ENCODE results near the gene IQGAP3.

Gene IQGAP3

DNA sequence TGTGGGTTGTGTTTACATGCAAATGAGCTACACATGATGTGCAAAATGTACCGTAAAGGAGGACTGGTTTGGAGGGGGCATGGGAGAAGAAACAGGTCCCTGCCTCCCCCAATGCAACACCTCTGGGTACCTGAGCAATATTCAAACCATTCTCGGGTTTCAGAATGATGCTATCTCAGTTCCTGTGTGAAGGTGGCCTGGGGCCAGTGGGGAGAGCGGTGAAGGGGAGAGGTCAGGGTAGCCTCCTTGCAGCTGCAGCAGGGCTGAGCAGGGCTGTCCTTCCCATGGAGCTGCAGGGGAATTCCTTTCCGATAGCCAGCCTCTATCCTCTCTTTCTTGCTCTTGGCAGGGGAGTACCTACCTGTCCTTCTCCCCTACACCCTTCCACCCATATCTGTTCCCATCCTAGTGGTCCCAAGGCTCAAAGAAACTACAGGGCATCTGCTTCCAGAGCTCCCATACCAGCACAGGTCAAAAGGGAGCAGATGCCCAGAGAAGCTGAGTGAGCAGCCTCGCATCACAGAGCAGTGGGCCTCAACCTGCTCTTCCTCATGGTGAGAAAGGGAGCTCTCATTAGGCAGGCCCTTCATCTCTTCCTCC lies 83.7 kb downstream of the IQGAP3 start:
- TF ChIP-seq, protein P1, sequence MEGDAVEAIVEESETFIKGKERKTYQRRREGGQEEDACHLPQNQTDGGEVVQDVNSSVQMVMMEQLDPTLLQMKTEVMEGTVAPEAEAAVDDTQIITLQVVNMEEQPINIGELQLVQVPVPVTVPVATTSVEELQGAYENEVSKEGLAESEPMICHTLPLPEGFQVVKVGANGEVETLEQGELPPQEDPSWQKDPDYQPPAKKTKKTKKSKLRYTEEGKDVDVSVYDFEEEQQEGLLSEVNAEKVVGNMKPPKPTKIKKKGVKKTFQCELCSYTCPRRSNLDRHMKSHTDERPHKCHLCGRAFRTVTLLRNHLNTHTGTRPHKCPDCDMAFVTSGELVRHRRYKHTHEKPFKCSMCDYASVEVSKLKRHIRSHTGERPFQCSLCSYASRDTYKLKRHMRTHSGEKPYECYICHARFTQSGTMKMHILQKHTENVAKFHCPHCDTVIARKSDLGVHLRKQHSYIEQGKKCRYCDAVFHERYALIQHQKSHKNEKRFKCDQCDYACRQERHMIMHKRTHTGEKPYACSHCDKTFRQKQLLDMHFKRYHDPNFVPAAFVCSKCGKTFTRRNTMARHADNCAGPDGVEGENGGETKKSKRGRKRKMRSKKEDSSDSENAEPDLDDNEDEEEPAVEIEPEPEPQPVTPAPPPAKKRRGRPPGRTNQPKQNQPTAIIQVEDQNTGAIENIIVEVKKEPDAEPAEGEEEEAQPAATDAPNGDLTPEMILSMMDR (IDR thresholded peaks at IDR 0.05; ENCODE audit: low read length, missing control alignments), result no peak
- H3K4me3 ChIP-seq (replicated peaks; ENCODE audit: low read depth, low read length), result no peak overlapping the region
- DNase-seq (ENCODE audit: low read depth), result no peak

DNA sequence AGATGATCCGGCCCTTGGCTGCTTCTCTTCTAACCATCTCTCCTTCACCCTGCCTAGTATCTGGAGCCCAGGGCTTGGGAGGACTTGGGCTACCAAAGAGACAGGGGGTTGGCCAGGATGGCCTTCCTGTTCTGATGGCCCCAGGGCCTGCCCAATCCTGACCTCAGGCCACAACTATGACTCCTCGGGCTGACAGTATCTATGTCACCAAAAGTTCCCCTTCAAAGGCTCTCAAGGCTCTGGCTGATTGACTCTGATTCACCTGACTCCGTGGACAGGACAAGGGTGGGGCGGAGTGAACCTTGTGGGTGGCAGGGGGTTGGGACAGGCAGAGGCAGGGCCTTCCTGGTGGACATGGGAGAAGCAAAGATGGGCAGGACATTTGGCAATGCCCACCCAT lies 84.5 kb downstream of the IQGAP3 start:
- TF ChIP-seq, protein P1 (IDR thresholded peaks at IDR 0.05; ENCODE audit: low read length, missing control alignments), result no peak

DNA sequence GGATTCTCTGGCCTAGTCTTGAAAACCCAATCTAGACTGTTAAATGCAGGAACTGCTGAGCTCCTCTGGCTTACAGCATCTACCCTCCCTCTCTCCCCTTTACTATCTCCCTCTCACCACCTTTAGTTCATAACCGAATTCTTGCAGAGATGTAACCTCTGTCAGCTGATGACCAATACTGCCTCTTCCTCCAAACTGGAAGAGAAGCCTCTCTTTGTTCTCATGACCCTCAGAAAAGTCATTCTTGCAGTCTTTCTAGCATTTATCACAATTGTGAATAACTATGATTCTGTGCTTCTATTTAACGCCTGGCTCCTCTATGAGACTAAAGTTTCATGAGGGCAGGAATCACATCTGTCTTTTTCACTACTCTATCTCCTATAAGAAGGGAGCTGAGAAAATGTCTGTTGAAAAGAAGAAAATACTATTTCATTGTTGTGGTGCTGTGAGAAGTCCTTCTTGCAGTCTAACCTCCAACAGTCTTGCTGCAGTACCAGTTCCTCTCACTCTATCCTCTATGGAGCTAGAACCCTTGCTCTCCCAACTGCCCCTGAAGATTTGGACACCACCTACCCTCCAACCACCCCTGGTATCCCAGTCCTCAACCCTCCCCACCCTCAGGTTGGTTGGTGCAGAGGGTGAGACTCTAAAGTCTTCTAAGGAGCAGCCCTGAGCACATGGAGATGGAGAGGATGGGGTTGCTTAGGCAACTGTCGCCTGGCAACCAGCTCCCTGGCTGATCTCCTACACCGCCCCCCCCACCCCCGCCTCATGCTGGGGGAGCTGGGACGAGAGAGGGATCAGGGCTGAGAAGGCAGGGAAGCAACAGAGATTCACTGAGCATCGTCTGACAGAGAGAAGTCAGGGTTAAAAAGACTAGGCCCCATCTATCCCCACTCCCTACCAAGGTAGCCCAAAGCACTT lies 85.7 kb downstream of the IQGAP3 start:
- H3K4me3 ChIP-seq (replicated peaks; ENCODE audit: low read depth, low read length), result no peak overlapping the region
- TF ChIP-seq, protein P1 (IDR thresholded peaks at IDR 0.05; ENCODE audit: low read length, missing control alignments), result no peak
- DNase-seq (ENCODE audit: low read depth), result no peak

More for the DNA sequence above, 84.5 kb downstream of the IQGAP3 start:
- DNase-seq (ENCODE audit: low read depth), result no peak
- no peak overlapping the region for H3K4me3 ChIP-seq (replicated peaks; ENCODE audit: low read depth, low read length)

DNA sequence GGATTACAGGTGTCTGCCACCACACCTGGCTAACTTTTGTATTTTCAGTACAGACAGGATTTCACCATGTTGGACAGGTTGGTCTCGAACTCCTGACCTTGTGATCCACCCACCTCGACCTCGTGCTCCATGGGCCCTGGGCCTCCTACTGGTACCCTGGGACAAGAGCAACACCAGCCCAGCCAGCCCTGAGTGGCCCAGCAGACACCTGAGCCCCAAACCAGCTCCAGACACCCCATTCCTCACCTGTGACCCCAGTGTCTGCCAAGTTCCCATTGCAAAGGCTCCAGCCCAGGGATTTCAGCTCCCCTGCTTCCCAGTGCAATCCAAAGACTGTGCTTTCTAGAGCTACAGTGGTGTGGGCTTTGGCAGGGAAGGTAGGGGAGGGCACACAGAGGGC lies 86.4 kb downstream of the IQGAP3 start:
- no peak overlapping the region for H3K4me3 ChIP-seq (replicated peaks; ENCODE audit: low read depth, low read length)
- DNase-seq (ENCODE audit: low read depth), result no peak
- TF ChIP-seq, protein P1 (IDR thresholded peaks at IDR 0.05; ENCODE audit: low read length, missing control alignments), result no peak

DNA sequence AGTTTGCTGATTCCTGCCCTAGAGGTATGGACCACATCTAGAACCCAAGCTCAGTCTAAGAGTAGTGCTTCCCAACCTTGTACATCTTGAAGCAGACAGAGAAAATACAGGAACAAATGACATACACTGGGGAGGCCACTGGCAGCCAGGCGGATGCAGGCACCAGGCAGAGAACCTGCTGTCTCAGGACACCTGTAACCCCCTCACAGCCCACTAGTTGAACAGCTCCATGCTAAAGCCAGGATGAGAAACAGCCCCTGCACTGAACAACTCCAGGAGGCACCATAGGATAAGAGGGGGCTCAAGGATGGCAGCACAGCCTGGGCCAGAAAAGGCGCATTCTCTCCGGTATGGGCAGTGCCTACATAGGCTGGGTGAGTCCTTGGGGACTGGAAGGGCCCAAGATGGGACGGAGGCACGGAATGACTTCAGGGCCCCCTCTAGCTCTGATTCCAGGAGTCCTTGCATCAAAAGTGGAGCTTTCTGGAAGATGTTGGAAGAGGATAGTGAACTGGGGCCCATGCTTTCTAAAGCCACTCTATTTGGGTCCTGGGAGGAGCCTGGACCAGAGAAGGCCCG lies 87.8 kb downstream of the IQGAP3 start:
- TF ChIP-seq, protein P1 (IDR thresholded peaks at IDR 0.05; ENCODE audit: low read length, missing control alignments), result no peak
- DNase-seq (ENCODE audit: low read depth), result no peak
- H3K4me3 ChIP-seq (replicated peaks; ENCODE audit: low read depth, low read length), result no peak overlapping the region

DNA sequence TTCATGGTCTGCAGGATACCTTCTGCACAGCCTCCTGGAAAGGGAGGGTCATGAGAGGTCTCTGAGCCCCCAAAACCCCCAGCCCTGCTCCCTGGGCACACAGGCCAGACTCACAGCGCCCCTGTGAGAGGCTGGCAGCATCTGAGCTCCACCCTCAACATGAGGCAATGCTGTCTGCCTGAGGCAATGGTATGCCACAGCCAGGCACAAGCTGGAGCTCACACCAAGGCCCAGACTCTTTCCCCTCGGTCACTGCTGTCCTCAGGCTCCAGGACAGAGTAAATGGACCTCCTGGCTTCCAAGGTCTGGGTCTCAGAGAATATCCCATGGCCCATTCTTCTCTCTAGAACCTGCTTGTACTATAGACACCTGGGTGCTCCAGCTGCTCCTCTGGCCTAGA lies 89.0 kb downstream of the IQGAP3 start:
- no peak for DNase-seq (ENCODE audit: low read depth)
- H3K4me3 ChIP-seq (replicated peaks; ENCODE audit: low read depth, low read length), result no peak overlapping the region
- TF ChIP-seq, protein P1 (IDR thresholded peaks at IDR 0.05; ENCODE audit: low read length, missing control alignments), result no peak
